WI38 (cell line): ENCODE results near the gene ELP2.

ENCODE experiments used
- H3K4me3 ChIP-seq: 2 replicates; pipeline ENCODE4 v1.5.1; 2011; ENCODE audit warnings: low read depth, mild to moderate bottlenecking, control low read depth, low read length
- CTCF ChIP-seq: IDR thresholded peaks from 2 replicates; pipeline ENCODE4 v1.5.1; 2012; ENCODE audit warnings: low read depth, mild to moderate bottlenecking, control low read depth, low read length

Gene ELP2

GRCh38 chr18:36185157-36185556 is 55.5 kb downstream of the ELP2 start:
- TF ChIP-seq CTCF, result no peak
- no peak overlapping the region for H3K4me3 ChIP-seq

- no peak for TF ChIP-seq CTCF
- H3K4me3 ChIP-seq, result peak overlapping the region; percentile 65
Measured at GRCh38 chr18:36185901-36186460, 56.3 kb downstream of the ELP2 start.

GRCh38 chr18:36186461-36187192 is 56.9 kb downstream of the ELP2 start:
- TF ChIP-seq CTCF, result no peak
- peak overlapping the region; percentile 65 for H3K4me3 ChIP-seq

DNA sequence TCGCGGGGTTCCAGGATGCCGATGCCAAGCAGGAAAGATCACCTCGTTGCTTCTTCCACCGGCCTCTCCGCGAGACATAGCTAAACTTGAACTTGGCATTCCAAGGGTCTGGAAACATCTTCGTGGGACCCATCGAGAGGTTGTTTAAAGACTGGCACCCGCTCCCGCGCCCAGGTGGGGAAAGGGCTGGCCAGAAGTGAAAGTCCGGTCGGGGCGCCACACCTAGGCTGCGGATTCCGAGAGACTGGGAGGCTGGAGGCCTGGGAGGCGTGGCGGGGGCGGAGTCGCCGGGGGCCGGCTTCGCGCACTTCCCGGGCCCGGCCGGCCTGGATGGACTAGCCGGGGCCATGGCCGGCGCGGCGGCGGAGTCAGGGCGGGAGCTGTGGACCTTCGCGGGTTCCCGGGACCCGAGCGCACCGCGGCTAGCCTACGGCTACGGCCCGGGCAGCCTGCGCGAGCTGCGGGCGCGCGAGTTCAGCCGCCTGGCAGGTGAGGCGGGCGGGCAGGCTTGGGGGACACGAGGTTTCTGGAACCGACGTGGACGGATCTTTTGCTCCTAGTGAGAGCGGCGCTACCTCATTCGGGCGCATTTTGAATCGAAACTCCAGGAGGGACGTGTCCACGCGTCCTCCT is 57.6 kb downstream of the ELP2 start, which contains the start of gene MOCOS:
Gene MOCOS, plus strand, starts transcription at position 305 of the 633 bp plus-strand sequence. Its CDS starts 43 bp downstream, at position 348.
- TF ChIP-seq CTCF, result no peak
- peak within 1 kb of the TSS; percentile 65 for H3K4me3 ChIP-seq

GRCh38 chr18:36187826-36188721 is 58.4 kb downstream of the ELP2 start:
- TF ChIP-seq CTCF, result no peak
- H3K4me3 ChIP-seq, result peak overlapping the region; percentile 65

DNA sequence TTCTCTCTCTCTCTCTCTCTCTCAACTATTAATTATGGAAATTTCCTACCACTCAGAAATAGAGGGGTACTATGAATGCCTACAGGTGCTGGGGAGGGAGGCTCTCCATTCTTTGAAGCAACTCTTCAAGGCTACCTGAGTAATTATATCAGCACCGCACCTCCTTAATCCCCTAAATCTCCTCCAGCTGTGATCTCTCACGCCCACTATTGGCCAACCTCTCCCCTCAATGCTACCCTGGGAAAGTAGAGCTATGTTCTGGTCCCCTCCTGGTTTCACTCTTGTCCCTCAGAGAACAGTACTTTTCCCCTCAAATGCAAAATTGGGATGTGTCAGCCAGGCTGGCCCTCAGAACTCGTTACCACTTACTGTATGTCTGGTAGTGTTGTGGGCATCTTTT is 59.2 kb downstream of the ELP2 start:
- no peak for TF ChIP-seq CTCF
- H3K4me3 ChIP-seq, result no peak overlapping the region
